Endothelial cell of umbilical vein (primary cell): Measurements from ENCODE around the gene SLC5A2. TPM values are rescaled to one million over a fixed set of nuclear protein-coding genes. Genes with fewer than 3 reads are reported as not detected.

ENCODE experiments used
- BruUV-seq: library from RNA; stranded (reverse); fragments of 400-500 nt; replicated peaks from 2 replicates; lab custom pipeline; 2021; lab: Mats Ljungman, UMichigan
- CTCF ChIA-PET: fragments of 300-600, 350-600 bp; sonication (Branson Sonifier 250); formaldehyde crosslinking; loops from one replicate; lab custom pipeline; 2021; ENCODE audit warnings: antibody characterized with exemption, inconsistent platforms; lab: Charles Lee
- POLR2A ChIA-PET: fragments of 300-600, 350-600 bp; sonication (Branson Sonifier 250); formaldehyde crosslinking; loops from one replicate; lab custom pipeline; 2021; ENCODE audit warnings: antibody characterized with exemption, inconsistent platforms; lab: Charles Lee
- DNase-seq: peaks from one replicate; pipeline ENCODE4 v3.0.0-alpha.2; 2011; ENCODE audit warnings: low read depth, low spot score
- FAIRE-seq: peaks from 2 replicates; lab custom pipeline; 2011; peaks lifted over from hg19 to GRCh38; lab: Jason Lieb, UNC
- H2AFZ ChIP-seq: 2 replicates; pipeline ENCODE4 v1.6.0; 2012; ENCODE audit warnings: low read depth, low read length, control low read depth, inconsistent platforms
- H3K27ac ChIP-seq: 2 replicates; pipeline ENCODE4 v1.5.1; 2011; ENCODE audit warnings: low read depth, mild to moderate bottlenecking, control low read depth, low read length, moderate library complexity; ENCODE audit not compliant: insufficient read depth
- H3K27me3 ChIP-seq, 2 experiments: 2 replicates each; pipeline versions ENCODE4 v1.6.0 to v1.6.1; 2011; ENCODE audit warnings: low read length in 2 of 2, mixed read lengths in 1 of 2; ENCODE audit not compliant: control insufficient read depth in 2 of 2, insufficient read depth in 2 of 2
- H3K36me3 ChIP-seq, 2 experiments: 2 replicates in 1 of 2; 3 replicates in 1 of 2; pipeline ENCODE4 v1.5.1; 2011; ENCODE audit warnings: low read length in 2 of 2, mild to moderate bottlenecking in 1 of 2, moderate library complexity in 1 of 2; ENCODE audit not compliant: control insufficient read depth in 2 of 2, insufficient read depth in 2 of 2; ENCODE audit errors: extremely low read depth in 1 of 2
- H3K4me1 ChIP-seq: 3 replicates; pipeline ENCODE4 v1.5.1; 2011; ENCODE audit warnings: mild to moderate bottlenecking, low read length; ENCODE audit not compliant: control insufficient read depth, insufficient read depth; ENCODE audit errors: extremely low read depth
- H3K4me2 ChIP-seq: 2 replicates; pipeline ENCODE4 v1.6.1; 2011; ENCODE audit warnings: low read length, control low read depth, mixed read lengths; ENCODE audit not compliant: insufficient read depth
- H3K4me3 ChIP-seq, 3 experiments: fragments of 200-600 bp in 1 of 3; sonication (generic), shearing (Covaris generic) in 1 of 3; replicated peaks in 1 of 3; 2 replicates each; pipeline ENCODE4 v1.5.1; 2011 to 2016; ENCODE audit warnings: control low read depth in 3 of 3, low read length in 3 of 3, mild to moderate bottlenecking in 2 of 3, inconsistent platforms in 1 of 3, low read depth in 1 of 3, moderate library complexity in 1 of 3; ENCODE audit not compliant: insufficient read depth in 1 of 3
- H3K79me2 ChIP-seq: 2 replicates; pipeline ENCODE4 v1.6.0; 2012; ENCODE audit warnings: low read length, inconsistent platforms; ENCODE audit not compliant: control insufficient read depth, insufficient read depth
- H3K9ac ChIP-seq: replicated peaks from 2 replicates; pipeline ENCODE3; 2011; ENCODE audit warnings: low read length, control low read depth; ENCODE audit not compliant: insufficient read depth; ENCODE audit errors: extremely low read depth
- H3K9me1 ChIP-seq: replicated peaks from 3 replicates; pipeline ENCODE4 v1.6.0; 2011; ENCODE audit warnings: mild to moderate bottlenecking, low read length; ENCODE audit not compliant: control insufficient read depth, insufficient read depth; ENCODE audit errors: extremely low read depth
- H3K9me3 ChIP-seq: replicated peaks from 2 replicates; pipeline ENCODE4 v1.5.1; 2012; ENCODE audit warnings: low read length, inconsistent platforms; ENCODE audit not compliant: control insufficient read depth, insufficient read depth
- H4K20me1 ChIP-seq: replicated peaks from 2 replicates; pipeline ENCODE3; 2011; ENCODE audit warnings: mild to moderate bottlenecking, low read length; ENCODE audit not compliant: control insufficient read depth, insufficient read depth; ENCODE audit errors: extremely low read depth
- CTCF ChIP-seq, 2 donors: IDR thresholded peaks; 1 replicate in 1 of 2; 2 replicates in 1 of 2; pipeline ENCODE4 v1.5.1; 2011; ENCODE audit warnings: low read length in 2 of 2, mild to moderate bottlenecking in 2 of 2, moderate library complexity in 2 of 2, control low read depth in 1 of 2, inconsistent platforms in 1 of 2, low read depth in 1 of 2; ENCODE audit not compliant: insufficient read depth in 1 of 2; ENCODE audit errors: extremely low read depth in 1 of 2
- EZH2 ChIP-seq: IDR thresholded peaks from 2 replicates; pipeline ENCODE4 v1.6.1; 2012; ENCODE audit warnings: borderline replicate concordance, low read depth, mild to moderate bottlenecking, moderate library complexity, low read length, inconsistent platforms; ENCODE audit not compliant: severe bottlenecking
- FOS ChIP-seq: IDR thresholded peaks from 2 replicates; pipeline ENCODE4 v1.6.1; 2011; ENCODE audit warnings: mild to moderate bottlenecking, low read length, moderate library complexity, borderline replicate concordance; ENCODE audit not compliant: insufficient read depth
- JUN ChIP-seq: IDR thresholded peaks from 2 replicates; pipeline ENCODE4 v1.6.1; 2011; ENCODE audit warnings: borderline replicate concordance, low read depth; ENCODE audit not compliant: insufficient read length, insufficient read depth
- MYC ChIP-seq: IDR thresholded peaks from one replicate; pipeline ENCODE4 v1.6.1; 2011; ENCODE audit warnings: mild to moderate bottlenecking, low read depth, low read length
- POLR2AphosphoS5 ChIP-seq: IDR thresholded peaks from 2 replicates; pipeline ENCODE4 v1.6.1; 2012; ENCODE audit warnings: low read depth, mild to moderate bottlenecking, control low read depth, low read length, moderate library complexity; ENCODE audit not compliant: insufficient read depth
- dilution Hi-C: fragments of 300-500 bp; cut with MboI; formaldehyde crosslinking; loops from one replicate; pipeline ENCODE4 v1.15.0; 2019; ENCODE audit warnings: low sequenced_read_pairs; ENCODE audit not compliant: extremely low pct_ligation_motif_present
- intact Hi-C: fragments of 100-400 bp; cut with micrococcal nuclease; formaldehyde crosslinking; loops from one replicate; pipeline ENCODE4 v1.10.0; 2022
- polyA plus RNA-seq, 4 experiments: library from polyadenylated mRNA; depleted of rRNA in 3 of 4; stranded (reverse) in 3 of 4; unstranded in 1 of 4; fragments of >200 nt; gene quantifications; 2 replicates each; pipeline versions ENCODE4 v1.2.1 to v1.2.3, GENCODE V29; 2011 to 2012; ENCODE audit warnings: missing spikeins in 1 of 4
- total RNA-seq: library from RNA; stranded (reverse); gene quantifications from 2 replicates; pipeline ENCODE4 v1.2.3, GENCODE V29; 2021
- TF ChIP-seq, protein P1 (sequence below): IDR thresholded peaks from 2 replicates; pipeline ENCODE4 v1.6.1; 2011; ENCODE audit not compliant: insufficient read depth, insufficient read length

Gene SLC5A2
- total and polyA plus RNA-seq, 2 donors (not counting 3 experiments of a cell fraction or from before 2014, with no cell fraction given), result 0.03 TPM; not detected in 1

- Histone ChIP-seq H3K9ac (no peak overlapping the region), H3K27me3 (no peaks in the 10 kb centered on the region), H3K36me3 (peaks cover 6 to 27% of the 10 kb centered on the region in 2 experiments), H3K4me1 (peaks cover under 1% of the 10 kb centered on the region), H3K9me3 (no peaks in the 10 kb centered on the region), H3K79me2 (peaks cover 4% of the 10 kb centered on the region), H3K27ac (no peak overlapping the region), H2AFZ (no peak overlapping the region), H3K4me2 (no peak overlapping the region), H3K4me3 (no peak overlapping the region), H3K9me1 (no peaks in the 10 kb centered on the region), H4K20me1 (no peaks in the 10 kb centered on the region)
- intact Hi-C loops (no loop called here), dilution Hi-C loops (no loop called here)
- no TSS peak for BruUV-seq
- ChIA-PET POLR2A (no interaction called here), CTCF (no interaction called here)
- TF ChIP-seq EZH2 (no peak), FOS (no peak)
- FAIRE-seq, result no peak
- no peak for DNase-seq
These were observed 17.0 kb upstream of the SLC5A2 start for GRCh38 chr16:31465788-31466370.

DNA sequence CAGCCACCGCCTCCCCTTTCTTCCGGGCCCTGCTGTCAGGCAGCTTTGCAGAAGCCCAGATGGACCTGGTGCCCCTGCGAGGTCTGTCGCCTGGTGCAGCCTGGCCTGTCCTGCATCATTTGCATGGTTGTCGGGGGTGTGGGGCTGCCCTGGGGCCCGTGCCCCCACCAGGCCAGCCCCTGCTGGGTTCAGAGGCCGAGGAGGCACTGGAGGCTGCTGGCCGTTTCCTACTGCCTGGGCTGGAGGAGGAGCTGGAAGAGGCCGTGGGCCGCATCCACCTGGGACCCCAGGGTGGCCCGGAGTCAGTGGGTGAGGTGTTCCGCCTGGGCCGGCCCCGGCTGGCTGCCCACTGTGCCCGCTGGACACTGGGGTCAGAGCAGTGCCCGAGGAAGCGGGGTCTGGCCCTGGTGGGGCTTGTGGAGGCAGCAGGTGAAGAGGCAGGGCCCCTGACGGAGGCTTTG is 16.5 kb upstream of the SLC5A2 start:
- no peaks in the 10 kb centered on the region for H3K9me3 ChIP-seq
- no peaks in the 10 kb centered on the region for H4K20me1 ChIP-seq
- no peak overlapping the region for H2AFZ ChIP-seq
- peaks cover 6% of the 10 kb centered on the region for H3K4me1 ChIP-seq
- H3K9me1 ChIP-seq, result no peaks in the 10 kb centered on the region
- H3K79me2 ChIP-seq, result peaks cover 4% of the 10 kb centered on the region
- TF ChIP-seq FOS, result no peak
- TF ChIP-seq, protein P1, sequence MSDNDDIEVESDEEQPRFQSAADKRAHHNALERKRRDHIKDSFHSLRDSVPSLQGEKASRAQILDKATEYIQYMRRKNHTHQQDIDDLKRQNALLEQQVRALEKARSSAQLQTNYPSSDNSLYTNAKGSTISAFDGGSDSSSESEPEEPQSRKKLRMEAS, result no peak
- no peak for TF ChIP-seq POLR2AphosphoS5
- no peak for TF ChIP-seq CTCF (IDR thresholded peaks at IDR 0.05; ENCODE audit: extremely low read depth in 1 of 2, insufficient read depth in 1 of 2, low read depth in 1 of 2, low read length in 2 of 2)
- no peak for TF ChIP-seq JUN
- no peak for TF ChIP-seq MYC
- H3K27ac ChIP-seq, result no peak overlapping the region
- no peak overlapping the region for H3K9ac ChIP-seq
- H3K36me3 ChIP-seq, result peaks cover 6 to 27% of the 10 kb centered on the region in 2 experiments
- no peak overlapping the region for H3K4me2 ChIP-seq
- CTCF ChIA-PET, result no interaction called here
- no peak overlapping the region for H3K4me3 ChIP-seq
- no peak for FAIRE-seq
- no peak for DNase-seq
- intact Hi-C loops, result no loop called here
- POLR2A ChIA-PET, result no interaction called here
- dilution Hi-C loops, result no loop called here
- no peaks in the 10 kb centered on the region for H3K27me3 ChIP-seq
- no TSS peak for BruUV-seq
